GM10248 (cell line): Measurements from ENCODE around the gene LETM1.
A peak's percentile ranks its signal among the peaks of the same experiment; 100 is the strongest.

ENCODE experiments used
- CTCF ChIA-PET: fragments of 300-600 bp; sonication (Branson Sonifier 250); formaldehyde crosslinking; extraction: SDS; loops from one replicate; lab custom pipeline; 2021; ENCODE audit warnings: antibody characterized with exemption; lab: Yijun Ruan, JAX
- POLR2A ChIA-PET: fragments of 350-650 bp; sonication (Branson Sonifier 250); formaldehyde crosslinking; extraction: SDS; loops from one replicate; lab custom pipeline; 2020; ENCODE audit warnings: antibody characterized with exemption; lab: Yijun Ruan, JAX
- DNase-seq: peaks from one replicate; pipeline ENCODE4 v3.0.0; 2012; ENCODE audit errors: extremely low spot score
- CTCF ChIP-seq: IDR thresholded peaks from 2 replicates; pipeline ENCODE4 v1.5.1; 2012; ENCODE audit warnings: mild to moderate bottlenecking, low read depth; ENCODE audit errors: extremely low read depth, missing control alignments, control extremely low read depth

Gene LETM1

GRCh38 chr4:1792832-1793495, 63.0 kb downstream of the LETM1 start, which contains the start of gene FGFR3:
Gene FGFR3, plus strand, starts transcription at chr4:1793293. Its CDS starts 642 bp downstream, at chr4:1793935.
- no peak for TF ChIP-seq CTCF
- CTCF ChIA-PET = interaction anchor here (1.4 to 1.8 kb wide), 2 partner anchors 17 to 46 kb away, joined by 4 to 5 read pairs; no protein-coding TSS in a partner anchor
- DNase-seq = peak; percentile 88
- POLR2A ChIA-PET = interaction anchor here (0.6 kb wide), 1 partner anchor 11 kb away, joined by 3 read pairs; no protein-coding TSS in a partner anchor

- DNase-seq = no peak
- ChIA-PET CTCF (interaction anchor here (1.4 to 1.8 kb wide), 2 partner anchors 18 to 45 kb away, joined by 4 to 5 read pairs; no protein-coding TSS in a partner anchor), POLR2A (no interaction called here)
- no peak for TF ChIP-seq CTCF
Observed at GRCh38 chr4:1792158-1792831, 63.7 kb downstream of the LETM1 start.

GRCh38 chr4:1790005-1790404, 66.0 kb downstream of the LETM1 start:
- ChIA-PET POLR2A (no interaction called here), CTCF (interaction anchor here (1.1 to 1.6 kb wide), 2 partner anchors 9 to 13 kb away, joined by 3 read pairs; no protein-coding TSS in a partner anchor)
- DNase-seq = no peak
- TF ChIP-seq CTCF = no peak

GRCh38 chr4:1789552-1789951, 66.4 kb downstream of the LETM1 start:
- no peak for TF ChIP-seq CTCF
- ChIA-PET POLR2A (no interaction called here), CTCF (interaction anchor here (1.1 to 1.6 kb wide), 3 partner anchors 9 to 21 kb away, joined by 3 to 4 read pairs (median 3); no protein-coding TSS in a partner anchor)
- DNase-seq = no peak

GRCh38 chr4:1788254-1788973, 67.5 kb downstream of the LETM1 start:
- no peak for TF ChIP-seq CTCF
- ChIA-PET CTCF (interaction anchor here (1.1 to 1.4 kb wide), 4 partner anchors 10 to 40 kb away, joined by 3 to 4 read pairs (median 4); no protein-coding TSS in a partner anchor), POLR2A (no interaction called here)
- DNase-seq = no peak
